ENCODE results near the gene CNOT4.
"Not testable (repeated sequence)": the region's sequence is repeated elsewhere in the genome, so short reads cannot be mapped to it uniquely, and the experiment has no call there.

Gene CNOT4

GRCh38 chr7:135514856-135515255, 5.0 kb upstream of the CNOT4 start:
- DNase-seq (ENCODE audit: low read depth, low spot score) = no peak

GRCh38 chr7:135512135-135512887, 2.4 kb upstream of the CNOT4 start:
- no peak for DNase-seq (ENCODE audit: low read depth, low spot score)

GRCh38 chr7:135510592-135511183, 786 bp upstream of the CNOT4 start:
- DNase-seq (ENCODE audit: low read depth, low spot score) = no peak

GRCh38 chr7:135509589-135509838, 388 bp downstream of the CNOT4 start:
- DNase-seq (ENCODE audit: low read depth, low spot score) = no peak

GRCh38 chr7:135508883-135509588, 866 bp downstream of the CNOT4 start:
- DNase-seq (ENCODE audit: low read depth, low spot score) = no peak

- DNase-seq (ENCODE audit: low read depth, low spot score) = no peak
Measured at GRCh38 chr7:135501402-135501801, 8.5 kb downstream of the CNOT4 start.

- DNase-seq (ENCODE audit: low read depth, low spot score) = no peak
Measured at GRCh38 chr7:135499818-135500217, 10.1 kb downstream of the CNOT4 start.

- DNase-seq (ENCODE audit: low read depth, low spot score) = not testable (repeated sequence)
Measured at GRCh38 chr7:135497161-135497560, 12.7 kb downstream of the CNOT4 start.

GRCh38 chr7:135493362-135493761, 16.5 kb downstream of the CNOT4 start:
- no peak for DNase-seq (ENCODE audit: low read depth, low spot score)

GRCh38 chr7:135492151-135492550, 17.8 kb downstream of the CNOT4 start:
- no peak for DNase-seq (ENCODE audit: low read depth, low spot score)

- DNase-seq (ENCODE audit: low read depth, low spot score) = no peak
Measured at GRCh38 chr7:135490783-135491182, 19.1 kb downstream of the CNOT4 start.

GRCh38 chr7:135489791-135490190, 20.1 kb downstream of the CNOT4 start:
- no peak for DNase-seq (ENCODE audit: low read depth, low spot score)

GRCh38 chr7:135486261-135486920, 23.5 kb downstream of the CNOT4 start:
- DNase-seq (ENCODE audit: low read depth, low spot score) = no peak

- no peak for DNase-seq (ENCODE audit: low read depth, low spot score)
Measured at GRCh38 chr7:135481598-135481979, 28.3 kb downstream of the CNOT4 start.

- DNase-seq (ENCODE audit: low read depth, low spot score) = no peak
Measured at GRCh38 chr7:135480966-135481597, 28.8 kb downstream of the CNOT4 start.

- no peak for DNase-seq (ENCODE audit: low read depth, low spot score)
Measured at GRCh38 chr7:135475521-135475920, 34.4 kb downstream of the CNOT4 start.

GRCh38 chr7:135469705-135470104, 40.2 kb downstream of the CNOT4 start:
- not testable (repeated sequence) for DNase-seq (ENCODE audit: low read depth, low spot score)

- DNase-seq (ENCODE audit: low read depth, low spot score) = no peak
Measured at GRCh38 chr7:135467207-135467711, 42.6 kb downstream of the CNOT4 start.

- no peak for DNase-seq (ENCODE audit: low read depth, low spot score)
Measured at GRCh38 chr7:135466442-135467206, 43.3 kb downstream of the CNOT4 start.

- DNase-seq (ENCODE audit: low read depth, low spot score) = no peak
Measured at GRCh38 chr7:135463908-135464307, 46.0 kb downstream of the CNOT4 start.

- DNase-seq (ENCODE audit: low read depth, low spot score) = no peak
Measured at GRCh38 chr7:135459951-135460567, 49.8 kb downstream of the CNOT4 start.
